Kidney (tissue), 14 donors: ENCODE results near the gene CCDC78. TPM values are rescaled to one million over a fixed set of nuclear protein-coding genes. Genes with fewer than 3 reads are reported as not detected.
A peak's percentile ranks its signal among the peaks of the same experiment; 100 is the strongest.

Experiments
- DNase-seq, 5 donors: peaks; one replicate each; pipeline ENCODE4 v3.0.0-alpha.2; 2013 to 2020
- FAIRE-seq: peaks from 2 replicates; lab custom pipeline; 2012; peaks lifted over from hg19 to GRCh38; lab: Jason Lieb, UNC
- H3K27ac ChIP-seq, 2 donors: one replicate each; pipeline ENCODE4 v1.7.0; 2013; ENCODE audit warnings: low read depth in 2 of 2, low read length in 2 of 2, inconsistent platforms in 1 of 2
- H3K27me3 ChIP-seq: one replicate; pipeline ENCODE4 v1.7.1; 2013; ENCODE audit warnings: low read length, inconsistent platforms; ENCODE audit not compliant: control insufficient read depth, insufficient read depth
- H3K36me3 ChIP-seq, 3 donors: one replicate each; pipeline versions ENCODE4 v1.7.0 to v1.7.1; 2013; ENCODE audit warnings: low read length in 3 of 3, control low read depth in 1 of 3, inconsistent platforms in 1 of 3; ENCODE audit not compliant: insufficient read depth in 3 of 3, control insufficient read depth in 2 of 3
- H3K4me1 ChIP-seq, 3 donors: one replicate each; pipeline versions ENCODE4 v1.7.0 to v1.7.1; 2013; ENCODE audit warnings: low read length in 3 of 3, inconsistent platforms in 1 of 3, low read depth in 1 of 3; ENCODE audit not compliant: control insufficient read depth in 2 of 3, insufficient read depth in 2 of 3
- H3K4me3 ChIP-seq, 3 donors: one replicate each; pipeline versions ENCODE4 v1.7.0 to v1.8.1; 2013; ENCODE audit warnings: low read length in 3 of 3, control low read depth in 1 of 3, inconsistent platforms in 1 of 3
- H3K9ac ChIP-seq, 3 donors: one replicate each; pipeline versions ENCODE4 v1.7.0 to v1.7.1; 2013; ENCODE audit warnings: low read length in 3 of 3, control low read depth in 1 of 3, inconsistent platforms in 1 of 3
- H3K9me3 ChIP-seq, 3 donors: one replicate each; pipeline versions ENCODE4 v1.7.0 to v1.7.1; 2013; ENCODE audit warnings: low read length in 3 of 3, control low read depth in 1 of 3, inconsistent platforms in 1 of 3; ENCODE audit not compliant: control insufficient read depth in 2 of 3, insufficient read depth in 1 of 3
- CTCF ChIP-seq: IDR thresholded peaks from 3 replicates; pipeline ENCODE4 v1.5.1; 2012; ENCODE audit warnings: mild to moderate bottlenecking, moderate library complexity, borderline replicate concordance; ENCODE audit not compliant: insufficient read depth; ENCODE audit errors: extremely low read depth
- intact Hi-C: fragments of 100-400 bp; cut with DNase I; formaldehyde crosslinking; loops from one replicate; pipeline ENCODE4 v1.11.1; 2022
- polyA plus RNA-seq: library from polyadenylated mRNA; stranded (reverse); fragments of 350-450 nt; fragmentation: Illumina TruSeq; extraction: RNeasy Lipid Tissue Mini Kit (QIAGEN cat#74804); gene quantifications from one replicate; pipeline ENCODE4 v1.2.3, GENCODE V29; 2014; ENCODE audit warnings: low read depth, low replicate concordance; ENCODE audit not compliant: insufficient read depth
- total RNA-seq: library from RNA; stranded (reverse); fragmentation: NEBNext Ultra II Directional; extraction: Animal tissue kit (Norgen Biotek cat#: 25700); gene quantifications from one replicate; pipeline ENCODE4 v1.2.1, GENCODE V29; 2021
- donor health status: control.
- donor health status: control.
- donor health status: control.
- donor health status: control.
- donor health status: control.
- donor health status: DM: yes; HTN: yes; CAD: no.
- donor health status: Normal renal cell carcinoma (clear cell type).

The CCDC78 gene
- total and polyA plus RNA-seq, 2 donors from 2014 or later, result 1.3 to 2.6 TPM

GRCh38 chr16:728131-728889, 2.1 kb upstream of the CCDC78 start:
- H3K9ac ChIP-seq, result no peak overlapping the region
- H3K27ac ChIP-seq, result no peak overlapping the region
- TF ChIP-seq CTCF, result no peak
- no peaks in the 10 kb centered on the region for H3K9me3 ChIP-seq
- no peaks in the 10 kb centered on the region for H3K36me3 ChIP-seq
- DNase-seq (peak; percentile 68 to 93 (median 75)), FAIRE-seq (no peak)
- no peaks in the 10 kb centered on the region for H3K27me3 ChIP-seq
- intact Hi-C loops, result no loop called here
- no peak overlapping the region for H3K4me3 ChIP-seq
- H3K4me1 ChIP-seq, result peaks cover 0 to 10% (median 0%) of the 10 kb centered on the region in 3 donors

DNA sequence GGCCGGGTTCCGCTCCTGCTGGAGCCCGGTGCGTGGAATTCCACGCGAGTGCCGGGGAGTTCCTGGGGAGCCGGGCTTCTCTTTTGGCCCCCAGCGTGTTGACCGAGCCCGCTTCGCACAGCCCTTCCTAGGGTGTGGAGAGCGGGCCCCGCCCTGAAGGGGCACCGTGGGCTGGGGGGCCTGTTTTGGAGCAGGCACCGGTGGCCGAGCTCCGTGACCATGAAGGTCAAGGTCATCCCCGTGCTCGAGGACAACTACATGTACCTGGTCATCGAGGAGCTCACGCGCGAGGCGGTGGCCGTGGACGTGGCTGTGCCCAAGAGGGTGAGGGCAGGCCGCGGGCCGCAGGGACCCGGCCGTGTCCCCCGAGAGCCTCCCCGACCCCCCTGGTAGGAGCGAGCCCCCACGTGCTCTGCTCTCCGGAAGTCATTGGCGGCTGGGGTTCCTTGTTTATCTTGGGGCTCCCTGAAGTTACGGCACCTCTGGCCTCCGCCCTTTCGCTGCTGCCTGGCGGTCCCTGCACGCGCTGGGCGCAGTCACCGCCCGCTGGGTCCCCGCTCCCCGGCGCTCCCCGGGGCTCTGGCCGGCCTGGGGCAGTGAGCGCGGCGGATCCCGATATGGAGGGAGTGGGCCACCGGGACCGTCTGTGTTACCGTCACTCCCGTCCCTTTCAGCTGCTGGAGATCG, 1.2 kb upstream of the CCDC78 start:
- peak overlapping the region in 2 of 3 donors; percentile 29 to 43 for H3K4me3 ChIP-seq
- H3K27me3 ChIP-seq, result no peaks in the 10 kb centered on the region
- no peaks in the 10 kb centered on the region for H3K9me3 ChIP-seq
- no peaks in the 10 kb centered on the region for H3K36me3 ChIP-seq
- peak overlapping the region in 1 of 3 donors; percentile 19 for H3K9ac ChIP-seq
- intact Hi-C loops, result no loop called here
- H3K27ac ChIP-seq, result no peak overlapping the region
- FAIRE-seq, result no peak
- peak in 2 of 5 donors; percentile 79 to 83 for DNase-seq
- no peak for TF ChIP-seq CTCF
- H3K4me1 ChIP-seq, result peaks cover 0 to 10% (median 0%) of the 10 kb centered on the region in 3 donors

DNA sequence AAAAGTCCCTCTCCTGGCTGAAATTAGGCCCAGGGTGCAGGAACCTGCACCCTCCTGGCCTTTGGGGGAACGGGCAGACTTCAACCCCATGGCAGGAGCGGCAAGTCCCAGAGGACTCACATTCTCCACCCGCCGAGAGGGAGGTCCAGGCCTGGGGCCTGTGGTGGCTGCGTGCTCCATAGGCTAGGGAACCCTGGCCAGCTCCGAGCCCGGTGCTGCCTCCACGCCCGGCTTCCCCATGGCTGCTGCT, 130 bp downstream of the CCDC78 start:
- TF ChIP-seq CTCF, result no peak

More for the DNA sequence above, 130 bp downstream of the CCDC78 start:
- H3K9me3 ChIP-seq, result no peaks in the 10 kb centered on the region
- no peak overlapping the region for H3K4me3 ChIP-seq
- intact Hi-C loops, result no loop called here
- no peaks in the 10 kb centered on the region for H3K36me3 ChIP-seq
- no peaks in the 10 kb centered on the region for H3K27me3 ChIP-seq
- no peak overlapping the region for H3K9ac ChIP-seq
- DNase-seq, result no peak
- FAIRE-seq, result no peak
- no peak overlapping the region for H3K27ac ChIP-seq
- H3K4me1 ChIP-seq, result peaks cover 0 to 16% (median 0%) of the 10 kb centered on the region in 3 donors
